CD14-positive monocyte (primary cell): ENCODE results near the gene CHMP4A. TPM values are rescaled to one million over a fixed set of nuclear protein-coding genes. Genes with fewer than 3 reads are reported as not detected.
"Not testable (repeated sequence)": the region's sequence is repeated elsewhere in the genome, so short reads cannot be mapped to it uniquely, and the experiment has no call there.

Experiments
- DNase-seq, 3 donors: peaks; one replicate each; pipeline ENCODE4 v3.0.0-alpha.2; 2011 to 2022
- H2AFZ ChIP-seq: 2 replicates; pipeline ENCODE4 v1.6.0; 2012; ENCODE audit warnings: mild to moderate bottlenecking, low read depth, low read length, inconsistent platforms; ENCODE audit not compliant: insufficient read depth, poor library complexity, severe bottlenecking
- H3K27ac ChIP-seq, 2 donors: 1 replicate in 1 of 2; 2 replicates in 1 of 2; pipeline ENCODE4 v1.5.1; 2012 to 2013; ENCODE audit warnings: low read length in 2 of 2, control low read depth in 1 of 2, inconsistent platforms in 1 of 2, low read depth in 1 of 2, mild to moderate bottlenecking in 1 of 2
- H3K27me3 ChIP-seq, 2 donors: one replicate each; pipeline versions ENCODE4 v1.6.0 to v1.6.1; 2011 to 2013; ENCODE audit warnings: low read length in 2 of 2; ENCODE audit not compliant: control insufficient read depth in 2 of 2, insufficient read depth in 2 of 2
- H3K36me3 ChIP-seq, 2 donors: replicated peaks in 1 of 2; 1 replicate in 1 of 2; 2 replicates in 1 of 2; pipeline versions ENCODE4 v1.5.1 to v1.6.1; 2012 to 2013; ENCODE audit warnings: low read length in 2 of 2, control low read depth in 1 of 2, inconsistent platforms in 1 of 2, mild to moderate bottlenecking in 1 of 2; ENCODE audit not compliant: insufficient read depth in 2 of 2, control insufficient read depth in 1 of 2
- H3K4me1 ChIP-seq, 2 donors: 1 replicate in 1 of 2; 2 replicates in 1 of 2; pipeline versions ENCODE4 v1.5.1 to v1.6.1; 2012 to 2013; ENCODE audit warnings: low read length in 2 of 2, control low read depth in 1 of 2, inconsistent platforms in 1 of 2, mild to moderate bottlenecking in 1 of 2, moderate library complexity in 1 of 2; ENCODE audit not compliant: insufficient read depth in 2 of 2, control insufficient read depth in 1 of 2
- H3K4me2 ChIP-seq: replicated peaks from 2 replicates; pipeline ENCODE3; 2012; ENCODE audit warnings: low read length, moderate library complexity, mild to moderate bottlenecking; ENCODE audit not compliant: poor library complexity, severe bottlenecking; ENCODE audit errors: extremely low read depth
- H3K4me3 ChIP-seq, 3 experiments: fragments of 200-600 bp in 1 of 3; sonication (generic) in 1 of 3; replicated peaks in 1 of 3; 1 replicate in 2 of 3; 2 replicates in 1 of 3; pipeline ENCODE4 v1.5.1; 2011 to 2013; ENCODE audit warnings: low read length in 3 of 3, mild to moderate bottlenecking in 3 of 3, control low read depth in 2 of 3, low read depth in 2 of 3, inconsistent platforms in 1 of 3, moderate library complexity in 1 of 3
- H3K79me2 ChIP-seq: 2 replicates; pipeline ENCODE4 v1.6.0; 2012; ENCODE audit warnings: mild to moderate bottlenecking, control low read depth, inconsistent platforms, low read length, moderate library complexity; ENCODE audit not compliant: insufficient read depth
- H3K9ac ChIP-seq: 2 replicates; pipeline ENCODE4 v1.6.0; 2017; ENCODE audit warnings: low read length, mild to moderate bottlenecking; ENCODE audit not compliant: insufficient read depth, poor library complexity, severe bottlenecking
- H3K9me3 ChIP-seq, 2 donors: replicated peaks in 1 of 2; 1 replicate in 1 of 2; 2 replicates in 1 of 2; pipeline versions ENCODE4 v1.5.1 to v1.6.1; 2012 to 2013; ENCODE audit warnings: low read length in 2 of 2, control low read depth in 1 of 2; ENCODE audit not compliant: control insufficient read depth in 1 of 2, insufficient read depth in 1 of 2
- H4K20me1 ChIP-seq: 2 replicates; pipeline ENCODE4 v1.6.0; 2012; ENCODE audit warnings: mild to moderate bottlenecking, low read length, control low read depth, moderate library complexity; ENCODE audit not compliant: insufficient read depth
- H3K27ac Mint-ChIP-seq, 7 donors: one replicate each; pipeline ENCODE4 v1.8.0; 2020; ENCODE audit warnings: mild to moderate bottlenecking in 7 of 7, mixed read lengths in 7 of 7, moderate library complexity in 6 of 7, inconsistent platforms in 2 of 7
- H3K27me3 Mint-ChIP-seq, 3 donors: one replicate each; pipeline ENCODE4 v1.8.0; 2021 to 2022; ENCODE audit warnings: low read depth in 3 of 3, mild to moderate bottlenecking in 3 of 3, mixed read lengths in 3 of 3, moderate library complexity in 3 of 3, inconsistent platforms in 1 of 3
- H3K36me3 Mint-ChIP-seq, 2 donors: one replicate each; pipeline ENCODE4 v1.8.0; 2020; ENCODE audit warnings: mixed read lengths in 2 of 2, inconsistent platforms in 1 of 2, mild to moderate bottlenecking in 1 of 2
- H3K4me1 Mint-ChIP-seq: one replicate; pipeline ENCODE4 v1.8.0; 2020; ENCODE audit warnings: mild to moderate bottlenecking, mixed read lengths
- H3K4me3 Mint-ChIP-seq, 2 donors: one replicate each; pipeline ENCODE4 v1.8.0; 2020; ENCODE audit warnings: mild to moderate bottlenecking in 2 of 2, mixed read lengths in 2 of 2, moderate library complexity in 1 of 2
- H3K9me3 Mint-ChIP-seq, 7 donors: one replicate each; pipeline ENCODE4 v1.8.0; 2020 to 2022; ENCODE audit warnings: mixed read lengths in 7 of 7, mild to moderate bottlenecking in 6 of 7, moderate library complexity in 6 of 7, inconsistent platforms in 2 of 7
- CTCF ChIP-seq: fragments of 200-600 bp; IDR thresholded peaks from one replicate; pipeline ENCODE4 v1.8.0; 2022; ENCODE audit warnings: antibody characterized with exemption, mild to moderate bottlenecking
- WGBS: methylation state at CpG from one replicate; pipeline ENCODE4 v1.1.5; 2013; ENCODE audit warnings: missing lambda C conversion rate; ENCODE audit not compliant: insufficient coverage; 5-methylcytosine and 5-hydroxymethylcytosine counted together
- intact Hi-C, 2 donors: fragments of 100-400 bp; cut with micrococcal nuclease; formaldehyde crosslinking; loops; one replicate each; pipeline versions ENCODE4 v1.15.0 to v1.15.1; 2023
- polyA plus RNA-seq, 3 donors: library from polyadenylated mRNA; depleted of rRNA in 1 of 3; unstranded in 2 of 3; stranded (reverse) in 1 of 3; fragments of 300-500 nt in 2 of 3; fragments of >200 nt in 1 of 3; fragmentation: Illumina TruSeq in 2 of 3; gene quantifications; 1 replicate in 2 of 3; 2 replicates in 1 of 3; pipeline ENCODE4 v1.2.3, GENCODE V29; 2012 to 2021

CHMP4A gene
- polyA plus RNA-seq, 3 donors: 99.0 to 128 (median 102) TPM

GRCh38 chr14:24202538-24202937 lies 10.8 kb downstream of the CHMP4A start:
- intact Hi-C loops, H3K4me1 ChIP-seq, H3K4me2 ChIP-seq, H3K4me3 Mint-ChIP-seq, H2AFZ ChIP-seq, H3K9me3 ChIP-seq, H3K4me3 ChIP-seq, H3K9ac ChIP-seq, H3K27me3 Mint-ChIP-seq, H3K27ac ChIP-seq, H3K27me3 ChIP-seq, DNase-seq, H3K27ac Mint-ChIP-seq: not testable (repeated sequence)
- WGBS: 100% methylated on average over 8 of the region's 8 CpGs
- Histone ChIP-seq H3K79me2 (peaks cover 20% of the 10 kb centered on the region), H4K20me1 (peaks cover 26% of the 10 kb centered on the region), H3K36me3 (peaks cover 32 to 59% of the 10 kb centered on the region in 2 donors)
- peaks cover 6 to 23% (median 15%) of the 10 kb centered on the region in 7 donors for H3K9me3 Mint-ChIP-seq
- H3K4me1 Mint-ChIP-seq: peaks cover 12% of the 10 kb centered on the region
- H3K36me3 Mint-ChIP-seq: peaks cover 64 to 81% of the 10 kb centered on the region in 2 donors

GRCh38 chr14:24198814-24199524 lies 14.3 kb downstream of the CHMP4A start:
- H3K4me3 ChIP-seq: no peak overlapping the region
- no peak for DNase-seq
- TF ChIP-seq CTCF: no peak
- H3K4me2 ChIP-seq: no peak overlapping the region
- H3K27ac ChIP-seq: no peak overlapping the region
- Mint-ChIP-seq H3K27ac (peak overlapping the region in 3 of 7 donors; percentile 22 to 61 (median 54)), H3K27me3 (no peaks in the 10 kb centered on the region), H3K4me1 (peaks cover 33% of the 10 kb centered on the region), H3K9me3 (peaks cover 6 to 23% (median 15%) of the 10 kb centered on the region in 7 donors), H3K4me3 (no peak overlapping the region), H3K36me3 (peaks cover 34 to 53% of the 10 kb centered on the region in 2 donors)
- peaks cover 8 to 26% of the 10 kb centered on the region in 2 donors for H3K36me3 ChIP-seq
- H4K20me1 ChIP-seq: no peaks in the 10 kb centered on the region
- H3K79me2 ChIP-seq: peaks cover 50% of the 10 kb centered on the region
- WGBS: 57% methylated on average over 4 of the region's 7 CpGs
- no peak overlapping the region for H2AFZ ChIP-seq
- H3K9ac ChIP-seq: no peak overlapping the region
- peaks cover 23 to 30% of the 10 kb centered on the region in 2 donors for H3K4me1 ChIP-seq
- H3K27me3 ChIP-seq: no peaks in the 10 kb centered on the region
- intact Hi-C loops: loop anchor here (5.0 kb wide), 1 partner anchor 33 kb away; the partner anchor contains the start of genes GMPR2 (in 2 of the 2) and NEDD8 (in 2 of the 2)
- H3K9me3 ChIP-seq: peaks cover 0 to 9% of the 10 kb centered on the region in 2 donors
